Right kidney (tissue), 9 donors: ENCODE data around the gene MEGF10.
"Not testable (repeated sequence)": the region's sequence is repeated elsewhere in the genome, so short reads cannot be mapped to it uniquely, and the experiment has no call there.

ENCODE experiments used
- DNase-seq: peaks from one replicate; pipeline ENCODE4 v3.0.0-alpha.2; 2016
- long read RNA-seq, 8 donors: transcript quantifications; one replicate each; lab custom pipeline, GENCODE V29; 2026

Gene MEGF10
- long read RNA-seq, donor 1 = 0 reads
- long read RNA-seq, donor 2 = 0 reads
- long read RNA-seq, donor 3 = 0 reads
- long read RNA-seq, donor 4 = 0 reads
- long read RNA-seq, donor 5 = 0 reads
- long read RNA-seq, donor 6 = 0 reads
- long read RNA-seq, donor 7, full-length matches to known transcripts = 1 of 1 reads
- long read RNA-seq, donor 7, partial matches to known transcripts = 0 of 1 reads
- long read RNA-seq, donor 7, other reads (novel, unspliced or antisense) = 0 of 1 reads
- long read RNA-seq, donor 8 = 0 reads

DNA sequence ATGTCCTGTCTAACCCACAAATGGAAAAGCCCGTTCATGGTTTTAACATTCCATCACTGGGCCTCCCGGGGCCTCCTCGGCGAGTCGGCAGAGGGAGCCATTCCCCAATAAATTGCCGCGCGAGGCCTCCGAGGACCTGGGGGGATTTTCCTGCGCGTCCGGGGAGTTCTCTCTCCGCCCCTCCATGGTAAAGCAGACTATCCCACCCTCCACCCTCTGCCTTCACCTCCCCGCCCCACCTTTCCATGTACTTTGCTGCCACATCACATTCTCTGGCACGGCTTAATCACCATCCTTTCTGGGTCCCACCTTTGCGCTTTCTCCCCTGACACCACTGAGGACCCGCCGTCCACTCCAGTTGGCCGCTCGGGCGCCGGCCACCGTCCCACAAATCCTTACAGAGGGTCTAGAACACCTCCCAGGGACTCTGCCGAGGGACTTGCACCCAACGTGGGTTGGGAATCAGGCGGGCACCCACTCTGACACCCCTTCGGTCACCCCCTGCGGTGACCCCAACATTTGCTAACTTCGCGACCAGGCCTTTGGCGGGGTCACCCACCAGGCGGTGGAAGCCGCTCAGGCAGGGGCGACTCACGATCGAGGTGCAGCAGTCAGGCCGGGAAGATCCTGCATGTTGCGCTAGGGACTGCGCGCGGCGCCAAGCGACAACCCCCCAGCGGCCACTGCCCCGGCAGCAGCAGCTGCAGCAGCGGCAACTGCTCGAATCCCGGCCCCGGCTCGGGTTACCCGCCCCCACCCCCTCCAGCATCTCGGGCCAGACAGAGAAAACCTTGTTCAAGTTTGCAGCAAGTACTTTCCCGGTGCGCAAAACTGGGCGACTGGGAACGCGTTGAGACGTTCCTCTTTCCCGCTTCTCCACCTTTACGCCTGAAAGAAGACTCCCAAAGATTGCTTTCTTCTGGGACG lies at the start of gene MEGF10:
TSS of gene MEGF10 (plus strand) at position 778 of the 927 bp plus-strand sequence. CDS start 40,513 bp downstream, outside the sequence.
- peak; percentile 78 for DNase-seq

DNA sequence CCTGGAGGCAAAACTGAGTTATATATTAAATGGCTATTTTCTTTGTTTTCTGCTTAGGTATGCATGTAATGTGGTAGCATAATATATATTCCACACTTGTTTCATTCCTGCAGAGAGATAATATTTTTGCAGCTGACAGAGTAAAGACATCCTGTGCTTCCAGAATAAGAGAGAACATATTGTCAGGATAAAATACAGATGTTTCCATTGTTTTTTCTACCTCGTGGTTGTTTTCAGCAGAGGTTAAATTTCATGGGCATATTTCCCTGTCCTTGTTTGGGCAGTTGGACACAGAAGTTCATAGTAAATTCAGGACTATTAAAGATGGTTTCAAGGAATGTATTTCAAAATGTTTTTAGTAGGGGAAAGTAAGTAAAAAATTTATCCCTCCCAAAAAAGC lies 47.6 kb upstream of the MEGF10 start:
- no peak for DNase-seq

DNA sequence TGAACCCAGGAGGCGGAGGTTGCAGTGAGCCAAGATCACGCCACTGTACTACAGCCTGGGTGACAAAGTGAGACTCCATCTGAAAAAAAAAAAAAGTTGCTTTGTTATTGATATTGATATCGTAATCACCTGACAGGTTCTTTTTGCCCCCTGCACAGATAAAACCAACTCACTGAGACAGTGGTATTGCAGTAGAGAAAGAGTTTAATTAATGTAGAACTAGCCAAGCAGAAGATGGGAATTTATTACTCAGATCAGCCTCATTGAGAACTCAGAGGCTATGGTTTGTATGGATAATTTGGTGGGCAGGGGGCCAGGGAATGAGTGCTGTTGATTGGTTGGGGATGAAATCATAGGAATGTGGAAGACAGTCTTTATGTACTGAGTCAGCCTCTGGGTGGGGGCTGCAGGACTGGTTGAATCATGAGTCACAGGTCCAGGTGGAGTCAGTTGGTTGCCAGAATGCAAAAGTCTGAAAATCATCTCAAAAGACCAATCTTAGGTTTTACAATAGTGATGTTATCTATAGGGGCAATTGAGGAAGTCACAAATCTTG lies 35.8 kb upstream of the MEGF10 start:
- no peak for DNase-seq

DNA sequence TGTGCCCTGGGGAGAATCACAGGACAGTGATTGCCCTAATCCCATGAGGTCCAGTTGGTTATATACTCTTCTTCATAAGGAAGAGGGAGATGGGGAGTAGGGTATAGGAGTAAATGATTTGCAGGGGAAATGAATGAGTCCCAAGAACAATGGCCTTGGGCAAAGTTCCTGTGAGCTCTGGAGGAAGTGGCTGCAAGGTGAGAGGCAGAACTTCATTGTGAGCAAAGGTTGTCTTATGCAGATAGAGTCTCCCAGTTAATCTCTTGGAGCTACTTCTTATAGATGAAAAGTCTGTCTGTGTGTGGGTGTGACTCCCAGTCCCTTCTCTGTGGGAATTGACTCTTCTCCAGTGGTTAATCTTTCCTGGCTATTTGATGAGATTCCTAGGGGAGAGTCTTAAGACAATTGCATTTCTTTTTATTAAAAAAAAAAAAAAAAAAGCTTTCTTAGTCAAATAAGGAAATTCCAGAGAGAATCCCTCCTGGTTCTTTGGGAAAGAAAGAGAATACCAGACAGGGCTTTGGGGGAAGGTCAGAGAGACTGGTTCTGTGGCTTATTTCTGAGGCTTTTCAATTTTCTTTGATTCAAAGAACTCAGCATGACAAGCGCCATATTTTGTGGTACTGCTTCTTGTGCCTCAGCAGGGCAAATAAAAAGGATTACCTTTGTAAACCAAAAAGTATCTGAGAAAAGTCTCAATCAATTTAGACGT lies 33.6 kb upstream of the MEGF10 start:
- DNase-seq = no peak

DNA sequence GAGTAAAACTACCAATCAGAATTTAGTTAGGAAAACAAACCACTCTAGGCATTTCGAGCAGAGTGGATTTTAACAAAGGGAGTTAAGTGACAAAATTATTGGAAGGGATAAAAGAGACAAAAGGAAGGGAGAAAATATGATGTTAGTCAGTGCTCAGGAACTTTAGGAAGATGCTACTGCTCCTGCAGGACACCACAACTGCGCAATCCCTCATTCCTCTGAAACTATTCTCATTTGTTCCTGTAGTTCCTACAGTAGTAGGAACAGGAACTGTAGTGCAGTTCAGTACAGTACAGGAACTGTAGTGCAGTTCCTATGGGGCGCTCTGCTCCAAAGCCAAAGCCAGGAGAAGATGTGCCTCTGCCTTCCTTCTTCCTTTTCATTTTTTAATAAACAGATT lies 29.9 kb upstream of the MEGF10 start:
- DNase-seq = no peak

DNA sequence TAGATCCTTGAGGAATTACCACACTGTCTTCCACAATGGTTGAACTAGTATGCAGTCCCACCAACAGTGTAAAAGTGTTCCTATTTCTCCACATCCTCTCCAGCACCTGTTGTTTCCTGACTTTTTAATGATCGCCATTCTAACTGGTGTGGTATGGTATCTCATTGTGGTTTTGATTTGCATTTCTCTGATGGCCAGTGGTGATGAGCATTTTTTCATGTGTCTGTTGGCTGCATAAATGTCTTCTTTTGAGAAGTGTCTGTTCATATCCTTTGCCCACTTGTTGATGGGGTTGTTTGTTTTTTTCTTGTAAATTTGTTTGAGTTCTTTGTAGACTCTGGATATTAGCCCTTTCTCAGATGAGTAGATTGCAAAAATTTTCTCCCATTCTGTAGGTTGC lies 25.1 kb upstream of the MEGF10 start:
- not testable (repeated sequence) for DNase-seq

DNA sequence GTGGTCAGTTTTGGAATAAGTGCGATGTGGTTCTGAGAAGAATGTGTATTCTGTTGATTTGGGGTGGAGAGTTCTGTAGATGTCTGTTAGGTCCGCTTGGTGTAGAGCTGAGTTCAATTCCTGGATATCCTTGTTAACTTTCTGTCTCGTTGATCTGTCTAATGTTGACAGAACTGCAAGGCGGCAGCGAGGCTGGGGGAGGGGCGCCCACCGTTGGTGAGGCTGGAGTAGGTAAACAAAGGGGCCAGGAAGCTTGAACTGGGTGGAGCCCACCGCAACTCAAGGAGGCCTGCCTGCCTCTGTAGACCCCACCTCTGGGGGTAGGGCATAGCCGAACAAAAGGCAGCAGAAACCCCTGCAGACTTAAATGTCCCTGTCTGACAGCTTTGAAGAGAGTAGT lies 22.3 kb upstream of the MEGF10 start:
- not testable (repeated sequence) for DNase-seq

DNA sequence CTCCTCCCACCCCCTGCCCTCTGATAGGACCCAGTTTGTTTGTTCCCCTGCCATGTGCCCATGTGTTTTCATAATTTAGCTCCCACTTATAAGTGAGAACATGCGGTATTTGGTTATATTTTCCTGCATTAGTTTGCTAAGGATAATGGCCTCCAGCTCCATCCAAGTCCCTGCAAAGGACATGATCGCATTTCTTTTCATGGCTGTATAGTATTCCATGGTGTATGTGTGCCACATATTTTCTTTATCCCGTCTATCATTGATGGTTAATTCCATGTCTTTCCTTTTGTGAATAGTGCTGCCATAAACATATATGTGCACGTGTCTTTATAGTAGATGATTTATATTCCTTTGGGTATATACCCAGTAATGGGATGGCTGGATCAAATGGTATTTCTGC lies 19.9 kb upstream of the MEGF10 start:
- not testable (repeated sequence) for DNase-seq

DNA sequence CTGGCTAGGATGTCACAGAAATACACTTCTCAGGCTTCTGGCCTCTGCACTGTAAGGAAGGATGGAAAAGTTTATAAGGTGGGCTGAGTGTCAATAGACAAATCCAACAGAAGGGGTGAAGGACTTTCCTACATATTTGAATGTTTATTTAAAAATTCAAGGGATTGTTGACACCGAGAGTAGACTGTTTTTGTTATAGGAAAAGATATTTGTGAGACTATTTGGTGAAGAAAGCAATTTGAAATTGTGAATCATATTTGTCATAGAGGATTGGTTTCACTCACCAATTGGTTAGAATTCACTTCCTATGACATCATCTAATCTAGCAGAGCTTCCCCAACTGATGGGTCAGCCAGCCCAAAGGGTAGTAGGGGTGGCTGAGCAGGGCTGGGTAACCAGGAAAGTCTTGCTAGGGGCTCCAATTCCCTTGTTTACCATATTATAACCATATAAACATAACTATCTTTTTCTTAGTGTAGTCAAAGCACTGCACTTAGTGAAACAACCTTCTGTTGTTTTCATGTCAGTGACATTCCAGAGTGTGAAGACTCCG lies 14.9 kb upstream of the MEGF10 start:
- DNase-seq = no peak

DNA sequence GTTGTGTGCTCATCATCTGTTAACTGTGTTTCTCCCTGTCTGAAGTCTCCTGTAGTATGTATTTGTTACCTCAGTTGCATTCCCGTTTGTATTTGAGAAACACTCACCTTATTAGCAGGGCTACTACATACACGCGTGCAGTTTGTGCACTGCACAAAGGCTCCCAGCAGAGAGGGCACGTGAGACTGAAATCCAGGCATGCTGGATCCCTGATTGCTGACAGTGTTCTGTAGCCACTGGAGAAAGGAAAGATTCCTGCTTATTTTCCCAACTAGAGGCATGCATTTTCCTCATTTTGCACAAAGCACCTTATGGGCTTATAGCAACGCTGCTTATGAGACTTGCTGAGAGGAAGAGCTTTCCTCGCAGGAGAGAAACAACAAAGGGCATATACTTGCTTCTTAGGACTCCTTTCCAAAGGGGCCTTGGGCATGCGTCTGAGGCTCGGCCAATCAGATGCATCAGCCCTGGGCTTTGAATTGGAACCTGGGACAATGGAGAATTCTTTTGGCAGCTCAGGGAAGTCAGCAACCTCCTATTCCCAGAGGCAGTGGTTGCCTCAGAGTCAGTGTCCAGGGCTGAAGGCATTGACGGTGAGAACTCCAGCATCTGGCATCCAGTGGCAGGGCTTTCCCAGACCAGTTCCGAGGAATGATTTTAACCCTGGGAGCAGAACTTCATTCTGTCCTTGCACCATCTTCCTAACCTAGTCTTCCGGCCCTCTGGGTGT lies 9.9 kb upstream of the MEGF10 start:
- DNase-seq = no peak

DNA sequence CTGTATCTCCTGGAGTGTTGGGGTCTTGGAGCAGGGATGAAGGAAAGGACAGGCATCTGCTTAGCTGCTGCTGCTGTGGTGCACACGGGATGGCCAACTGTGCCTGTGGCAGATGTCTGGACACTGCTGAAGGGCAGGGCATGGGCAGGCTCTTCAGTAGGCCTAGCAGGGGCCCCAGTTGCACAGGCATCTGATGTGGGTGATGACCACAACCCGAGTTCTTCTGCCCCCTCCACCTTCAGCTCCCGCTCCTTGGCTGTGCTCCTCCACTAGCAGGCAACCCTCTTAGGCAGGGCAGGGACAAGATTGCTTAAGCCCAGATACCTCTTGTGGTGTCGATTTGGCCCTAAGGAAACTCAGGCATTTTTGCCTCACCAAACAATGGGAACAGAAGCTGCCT lies 9.0 kb upstream of the MEGF10 start:
- no peak for DNase-seq

DNA sequence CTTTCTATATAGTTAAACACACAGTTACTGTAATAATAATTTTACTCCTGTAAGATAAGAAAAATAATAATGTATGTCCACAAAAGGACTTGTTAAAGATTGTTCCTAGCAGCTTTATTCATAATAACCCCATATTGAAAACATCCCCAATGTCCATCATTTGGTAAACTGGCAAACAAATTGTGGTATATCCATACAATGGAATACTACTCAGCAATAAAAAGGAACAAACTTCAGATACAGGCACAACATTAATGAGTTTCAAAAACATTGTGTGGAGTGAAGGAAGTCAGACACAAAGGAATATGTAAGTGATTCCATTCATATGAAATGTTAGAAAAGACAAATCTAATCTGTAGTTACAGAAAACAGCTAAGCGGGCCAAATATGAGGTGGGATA lies 1.9 kb upstream of the MEGF10 start:
- no peak for DNase-seq

DNA sequence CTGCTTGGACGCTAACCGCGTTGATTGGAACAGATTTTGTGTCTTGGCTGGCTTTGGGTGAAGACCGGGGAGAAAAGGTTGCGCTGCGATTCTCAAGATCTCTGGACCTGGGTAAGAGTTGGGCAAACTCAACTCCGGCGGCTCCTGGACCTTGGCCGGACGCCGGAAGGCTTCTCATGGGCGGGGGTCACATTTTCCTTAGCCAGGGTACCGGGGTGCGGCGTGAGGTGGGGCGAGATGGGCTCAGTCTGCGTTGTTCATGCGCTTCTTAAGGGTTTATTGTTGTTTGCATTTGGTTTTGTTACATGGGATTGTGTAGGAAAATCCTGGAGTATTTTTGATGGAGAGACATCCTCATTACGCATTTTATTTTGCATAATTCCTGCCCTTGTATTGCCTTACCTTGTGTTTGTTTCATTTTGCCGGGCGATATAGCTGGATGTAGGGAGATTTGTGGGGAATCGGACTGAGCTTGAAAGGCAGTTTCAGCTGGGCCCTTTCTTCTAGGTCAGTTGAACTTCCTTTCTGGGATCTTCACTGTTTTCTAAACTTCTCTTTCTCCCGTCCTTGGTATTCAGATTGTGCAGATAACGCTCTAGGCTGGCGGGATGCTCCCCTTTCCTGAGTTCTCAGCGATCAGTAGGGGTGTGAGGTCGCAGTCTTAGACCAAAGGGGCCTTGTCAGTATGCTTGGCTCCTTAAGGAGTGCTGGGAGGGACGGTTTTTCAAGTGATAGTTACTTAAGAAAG lies 524 bp downstream of the MEGF10 start:
- DNase-seq = peak; percentile 55

DNA sequence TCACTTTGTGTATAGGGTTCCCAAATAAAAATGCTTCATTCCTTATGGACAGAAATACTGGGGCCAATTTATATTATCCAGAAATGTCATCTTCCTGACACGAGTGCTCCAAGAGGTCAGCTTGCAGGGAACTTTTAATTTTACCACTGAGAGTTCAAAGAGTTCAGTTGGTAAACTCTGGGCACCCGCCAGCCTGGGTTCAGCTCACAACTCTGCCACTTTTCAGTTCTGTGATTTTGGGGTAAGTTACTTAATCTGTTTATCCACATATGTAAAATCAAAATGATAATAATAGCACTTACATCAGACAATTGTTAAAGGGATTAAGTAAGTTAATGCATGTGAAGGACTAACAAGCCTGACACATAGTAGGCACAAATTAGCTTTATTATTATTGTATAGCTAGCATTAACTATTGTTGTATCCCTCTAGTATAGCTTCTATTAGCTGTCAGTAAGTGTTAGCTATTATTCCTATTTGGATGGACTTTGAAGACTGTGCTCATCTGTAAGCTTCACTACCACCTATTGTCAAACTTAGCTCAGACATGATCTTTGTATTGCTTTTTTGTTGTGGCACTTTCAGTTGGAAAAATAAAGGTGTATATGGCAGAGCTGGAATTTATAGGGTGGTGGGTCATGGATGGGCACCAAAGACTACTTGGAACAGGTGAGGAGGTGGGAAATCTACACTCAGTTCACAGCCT lies 1.6 kb downstream of the MEGF10 start:
- no peak for DNase-seq

DNA sequence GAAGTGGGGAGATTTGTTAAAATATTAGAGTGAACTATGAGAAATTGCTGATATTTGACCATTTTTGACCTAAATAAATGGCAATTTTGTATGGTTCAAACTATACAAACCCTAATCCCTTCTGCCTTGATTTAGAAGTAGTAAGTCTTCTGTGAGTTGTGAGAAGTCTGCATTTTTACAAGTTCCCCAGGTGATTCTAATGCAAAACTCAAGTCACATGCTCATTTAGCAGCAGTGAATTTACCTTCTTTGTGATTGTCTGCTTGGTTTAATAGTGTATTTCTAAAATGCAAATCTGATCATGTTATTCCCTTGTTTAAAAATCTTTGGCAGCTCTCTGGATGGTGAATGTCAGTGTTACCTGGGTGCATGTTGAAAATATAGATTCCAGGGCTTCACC lies 2.8 kb downstream of the MEGF10 start:
- no peak for DNase-seq

DNA sequence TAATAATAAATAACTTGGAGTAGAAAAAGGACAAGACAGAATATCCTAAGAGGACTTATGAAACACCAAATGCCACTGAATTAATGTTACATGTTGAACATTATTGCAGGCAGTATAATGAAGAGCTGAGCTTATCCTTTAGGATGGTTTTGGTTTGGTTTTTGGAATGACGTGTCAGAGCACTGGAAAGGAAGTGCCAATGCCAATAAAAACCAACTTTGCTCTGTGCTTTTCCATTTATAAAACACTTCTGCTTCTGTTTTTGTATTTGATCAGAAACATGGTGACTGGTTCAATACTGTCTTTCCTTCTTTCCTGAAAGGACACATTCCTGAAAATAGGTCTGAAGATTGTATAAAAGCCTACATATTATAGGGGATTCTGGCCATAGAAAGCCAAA lies 4.2 kb downstream of the MEGF10 start:
- DNase-seq = no peak

DNA sequence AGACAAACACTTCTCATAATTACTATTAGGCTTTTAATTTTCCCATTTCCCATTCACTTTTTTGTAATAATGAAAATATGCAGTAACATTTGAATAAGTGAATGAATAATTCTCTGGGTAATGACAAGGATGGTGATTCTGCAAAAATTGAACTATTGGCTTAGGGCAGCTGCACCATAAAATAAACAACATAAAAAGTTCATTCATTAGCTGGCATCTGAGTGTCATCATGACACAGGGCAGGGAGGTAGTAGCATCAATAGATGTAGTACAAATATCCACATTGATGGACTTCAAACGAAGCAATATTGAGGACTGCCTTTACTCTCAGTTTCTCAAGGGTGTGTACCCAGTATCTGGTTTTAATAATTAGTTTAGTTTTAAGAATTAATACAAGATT lies 4.9 kb downstream of the MEGF10 start:
- DNase-seq = no peak

DNA sequence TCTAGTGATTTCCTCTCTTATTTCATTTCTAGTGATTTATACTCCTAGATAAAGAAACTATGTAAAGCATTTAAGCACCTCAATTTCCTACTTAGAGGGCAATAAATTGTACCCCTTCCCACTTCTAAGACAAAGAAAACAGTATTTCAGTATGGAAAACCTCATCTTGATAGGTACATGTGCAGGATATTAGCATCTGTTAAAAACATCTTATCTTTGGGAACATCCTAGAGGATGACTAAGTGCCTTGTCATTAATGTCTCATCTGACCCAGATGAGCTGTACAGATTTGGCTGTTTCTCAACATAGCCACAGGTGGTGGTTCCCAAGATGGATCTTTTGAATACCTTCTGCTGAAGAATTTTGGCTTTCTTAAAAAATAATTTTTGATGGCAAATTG lies 5.7 kb downstream of the MEGF10 start:
- no peak for DNase-seq

DNA sequence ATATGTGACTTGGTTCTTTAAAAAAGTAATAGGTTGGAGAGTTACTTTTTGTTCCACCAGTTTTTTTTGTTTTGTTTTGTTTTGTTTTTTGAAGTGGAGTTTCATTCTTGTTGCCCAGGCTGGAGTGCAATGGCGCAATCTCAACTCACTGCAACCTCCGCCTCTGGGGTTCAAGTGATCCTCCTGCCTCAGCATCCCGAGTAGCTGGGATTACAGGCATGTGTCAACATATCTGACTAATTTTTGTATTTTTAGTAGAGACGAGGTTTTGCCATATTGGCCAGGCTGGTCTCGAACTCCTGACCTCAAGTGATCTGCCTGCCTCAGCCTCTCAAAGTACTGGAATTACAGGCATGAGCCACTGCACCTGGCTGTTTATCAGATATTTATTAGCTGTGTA lies 6.3 kb downstream of the MEGF10 start:
- DNase-seq = not testable (repeated sequence)

DNA sequence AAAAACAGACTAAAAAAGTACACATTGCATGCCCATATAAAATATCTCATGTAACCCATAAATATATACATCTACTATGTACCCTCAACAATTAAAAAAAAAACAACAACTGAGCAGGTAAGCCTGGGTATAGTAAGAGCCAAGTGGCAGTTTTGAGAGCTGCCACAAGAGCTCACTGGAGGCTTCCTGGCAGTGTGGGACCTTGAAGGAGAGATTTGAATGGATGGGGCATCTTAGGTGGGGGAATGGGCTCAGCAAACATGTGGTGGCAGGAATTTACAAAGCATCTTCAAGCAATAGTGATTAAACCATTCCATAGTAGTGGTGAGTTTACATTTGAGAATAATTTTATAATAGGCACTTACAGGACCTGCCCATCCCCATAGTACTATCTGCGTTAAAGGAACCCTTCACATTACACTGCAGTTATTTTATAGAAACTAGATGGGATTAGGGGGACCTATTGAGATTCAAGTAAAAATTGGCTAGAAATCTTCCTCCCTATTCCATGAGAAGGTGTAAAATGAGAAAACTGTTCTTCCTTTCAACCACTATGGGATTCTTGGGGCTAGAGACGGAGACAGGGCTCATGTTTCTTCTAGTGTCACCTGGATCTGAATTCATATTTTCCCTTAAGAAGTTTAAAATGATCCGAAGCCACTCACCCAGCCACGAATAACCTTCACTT lies 6.9 kb downstream of the MEGF10 start:
- no peak for DNase-seq
